Keratinocyte (primary cell): Measurements from ENCODE around the gene GATD1. TPM values are rescaled to one million over a fixed set of nuclear protein-coding genes. Genes with fewer than 3 reads are reported as not detected.
A peak's percentile ranks its signal among the peaks of the same experiment; 100 is the strongest.
"Not testable (repeated sequence)": the region's sequence is repeated elsewhere in the genome, so short reads cannot be mapped to it uniquely, and the experiment has no call there.

Source experiments
- DNase-seq: peaks from one replicate; pipeline ENCODE4 v3.0.0-alpha.2; 2011; ENCODE audit warnings: low read depth, missing footprints, low spot score
- FAIRE-seq: peaks from 2 replicates; lab custom pipeline; 2011; peaks lifted over from hg19 to GRCh38; lab: Jason Lieb, UNC
- H2AFZ ChIP-seq: 2 replicates; pipeline ENCODE4 v1.6.0; 2012; ENCODE audit warnings: low read length, control low read depth, inconsistent platforms; ENCODE audit not compliant: control insufficient read depth
- H3K27ac ChIP-seq: 2 replicates; pipeline ENCODE4 v1.5.1; 2011; ENCODE audit warnings: low read length; ENCODE audit not compliant: control insufficient read depth, insufficient read depth
- H3K27me3 ChIP-seq: 3 replicates; pipeline ENCODE4 v1.6.0; 2011; ENCODE audit warnings: low read length; ENCODE audit not compliant: control insufficient read depth, insufficient read depth; ENCODE audit errors: extremely low read depth
- H3K36me3 ChIP-seq, 2 experiments: 2 replicates in 1 of 2; 3 replicates in 1 of 2; pipeline ENCODE4 v1.5.1; 2011; ENCODE audit warnings: low read length in 2 of 2, mild to moderate bottlenecking in 1 of 2; ENCODE audit not compliant: control insufficient read depth in 2 of 2, insufficient read depth in 2 of 2; ENCODE audit errors: extremely low read depth in 1 of 2
- H3K4me1 ChIP-seq: 3 replicates; pipeline ENCODE4 v1.5.1; 2011; ENCODE audit warnings: low read length; ENCODE audit not compliant: control insufficient read depth, insufficient read depth; ENCODE audit errors: extremely low read depth
- H3K4me2 ChIP-seq: 3 replicates; pipeline ENCODE4 v1.6.0; 2011; ENCODE audit warnings: low read depth, low read length; ENCODE audit not compliant: control insufficient read depth, insufficient read depth; ENCODE audit errors: extremely low read depth
- H3K4me3 ChIP-seq, 3 experiments: fragments of 200-600 bp in 1 of 3; sonication (generic) in 1 of 3; 2 replicates in 2 of 3; 3 replicates in 1 of 3; pipeline ENCODE4 v1.5.1; 2011 to 2016; ENCODE audit warnings: low read length in 3 of 3, mild to moderate bottlenecking in 3 of 3, control low read depth in 2 of 3, inconsistent platforms in 1 of 3, low read depth in 1 of 3, mixed read lengths in 1 of 3, mixed run types in 1 of 3, moderate library complexity in 1 of 3; ENCODE audit not compliant: control insufficient read depth in 2 of 3, insufficient read depth in 2 of 3; ENCODE audit errors: extremely low read depth in 1 of 3
- H3K79me2 ChIP-seq: 2 replicates; pipeline ENCODE4 v1.6.0; 2012; ENCODE audit warnings: low read length; ENCODE audit not compliant: control insufficient read depth, insufficient read depth
- H3K9ac ChIP-seq: 3 replicates; pipeline ENCODE4 v1.6.0; 2011; ENCODE audit warnings: low read length; ENCODE audit not compliant: control insufficient read depth, insufficient read depth; ENCODE audit errors: extremely low read depth
- H3K9me1 ChIP-seq: 3 replicates; pipeline ENCODE4 v1.6.0; 2011; ENCODE audit warnings: low read length; ENCODE audit not compliant: control insufficient read depth, insufficient read depth; ENCODE audit errors: extremely low read depth
- H3K9me3 ChIP-seq: 2 replicates; pipeline ENCODE4 v1.5.1; 2012; ENCODE audit warnings: low read depth, low read length; ENCODE audit not compliant: control insufficient read depth
- H4K20me1 ChIP-seq: 3 replicates; pipeline ENCODE4 v1.6.0; 2011; ENCODE audit warnings: low read length; ENCODE audit not compliant: control insufficient read depth, insufficient read depth; ENCODE audit errors: extremely low read depth
- CTCF ChIP-seq, 3 experiments: IDR thresholded peaks in 1 of 3; conservative IDR thresholded peaks in 1 of 3; optimal IDR thresholded peaks in 1 of 3; 2 replicates in 2 of 3; 3 replicates in 1 of 3; pipeline versions ENCODE3 to v1.5.1; 2011; ENCODE audit warnings: low read length in 3 of 3, mild to moderate bottlenecking in 3 of 3, moderate library complexity in 2 of 3, control low read depth in 1 of 3, inconsistent platforms in 1 of 3; ENCODE audit not compliant: insufficient read depth in 2 of 3; ENCODE audit errors: extremely low read depth in 1 of 3
- EZH2 ChIP-seq: IDR thresholded peaks from one replicate; pipeline ENCODE4 v1.6.1; 2012; ENCODE audit warnings: inconsistent platforms, mild to moderate bottlenecking, low read length, moderate library complexity
- dilution Hi-C: fragments of 300-500 bp; cut with MboI; formaldehyde crosslinking; loops from one replicate; pipeline ENCODE4 v1.7.0; 2020; ENCODE audit warnings: low sequenced_read_pairs; ENCODE audit not compliant: extremely low pct_ligation_motif_present
- polyA plus RNA-seq, 5 experiments: library from polyadenylated mRNA; depleted of rRNA in 3 of 5; stranded (reverse) in 3 of 5; stranded (forward) in 1 of 5; unstranded in 1 of 5; fragments of >200 nt; gene quantifications; 1 replicate in 1 of 5; 2 replicates in 3 of 5; 3 replicates in 1 of 5; pipeline versions ENCODE4 v1.2.1 to v1.2.3, GENCODE V29; 2011 to 2012; ENCODE audit warnings: missing spikeins in 2 of 5, low read depth in 1 of 5, low replicate concordance in 1 of 5

The GATD1 gene
- polyA plus RNA-seq, 1 donor (not counting 4 experiments of a cell fraction or from before 2014, with no cell fraction given), result 24.4 TPM

GRCh38 chr11:737366-737765 lies 39.9 kb downstream of the GATD1 start:
- H3K9me3 ChIP-seq, result no peaks in the 10 kb centered on the region
- peak overlapping the region; percentile 46 for H3K4me2 ChIP-seq
- H3K4me1 ChIP-seq, result peaks cover 13% of the 10 kb centered on the region
- DNase-seq (no peak), FAIRE-seq (no peak)
- TF ChIP-seq CTCF (optimal IDR thresholded peaks at IDR 0.05 in 1 of 3, IDR thresholded peaks at IDR 0.05 in 1 of 3, conservative IDR thresholded peaks at IDR 0.05 in 1 of 3; ENCODE audit: extremely low read depth in 1 of 3, insufficient read depth in 2 of 3, low read length in 3 of 3) (no peak), EZH2 (no peak)
- H3K27me3 ChIP-seq, result no peaks in the 10 kb centered on the region
- H3K79me2 ChIP-seq, result no peaks in the 10 kb centered on the region
- dilution Hi-C loops, result no loop called here
- no peaks in the 10 kb centered on the region for H4K20me1 ChIP-seq
- peak overlapping the region in 2 of 3 experiments; percentile 22 to 37 for H3K4me3 ChIP-seq
- no peak overlapping the region for H3K27ac ChIP-seq
- no peak overlapping the region for H3K9ac ChIP-seq
- H3K9me1 ChIP-seq, result no peaks in the 10 kb centered on the region
- no peaks in the 10 kb centered on the region for H3K36me3 ChIP-seq
- H2AFZ ChIP-seq, result peak overlapping the region; percentile 41

GRCh38 chr11:734541-734940 lies 42.7 kb downstream of the GATD1 start:
- H3K27ac ChIP-seq, H3K9me1 ChIP-seq, H3K27me3 ChIP-seq, DNase-seq, H4K20me1 ChIP-seq, H2AFZ ChIP-seq, FAIRE-seq, H3K36me3 ChIP-seq, H3K9ac ChIP-seq, H3K9me3 ChIP-seq, dilution Hi-C loops, H3K4me3 ChIP-seq, H3K4me2 ChIP-seq, H3K79me2 ChIP-seq: not testable (repeated sequence)
- H3K4me1 ChIP-seq, result peaks cover 13% of the 10 kb centered on the region

GRCh38 chr11:733072-733471 lies 44.2 kb downstream of the GATD1 start:
- no peak overlapping the region for H2AFZ ChIP-seq
- no peaks in the 10 kb centered on the region for H3K79me2 ChIP-seq
- no peaks in the 10 kb centered on the region for H3K27me3 ChIP-seq
- FAIRE-seq, result no peak
- dilution Hi-C loops, result no loop called here
- peaks cover 11% of the 10 kb centered on the region for H3K4me1 ChIP-seq
- no peaks in the 10 kb centered on the region for H4K20me1 ChIP-seq
- no peak for TF ChIP-seq CTCF (optimal IDR thresholded peaks at IDR 0.05 in 1 of 3, IDR thresholded peaks at IDR 0.05 in 1 of 3, conservative IDR thresholded peaks at IDR 0.05 in 1 of 3; ENCODE audit: extremely low read depth in 1 of 3, insufficient read depth in 2 of 3, low read length in 3 of 3)
- no peak for TF ChIP-seq EZH2
- H3K9me1 ChIP-seq, result no peaks in the 10 kb centered on the region
- no peak overlapping the region for H3K4me2 ChIP-seq
- no peak overlapping the region for H3K9ac ChIP-seq
- no peak for DNase-seq
- no peaks in the 10 kb centered on the region for H3K36me3 ChIP-seq
- no peak overlapping the region for H3K4me3 ChIP-seq
- H3K9me3 ChIP-seq, result no peaks in the 10 kb centered on the region
- no peak overlapping the region for H3K27ac ChIP-seq
